K562 (cell line): ENCODE measurements around the gene OGDH. TPM values are rescaled to one million over a fixed set of nuclear protein-coding genes. Genes with fewer than 3 reads are reported as not detected.

Experiments
- ATAC-seq: fragments of 200-7000 bp; cut with Tn5 transposase; 3 replicates; pipeline ENCODE4 v1.9.1; 2020; ENCODE audit warnings: moderate library complexity
- BruUV-seq: library from RNA; stranded (reverse); fragments of 400-500 nt; replicated peaks from 2 replicates; lab custom pipeline; 2021; lab: Mats Ljungman, UMichigan
- CTCF ChIA-PET: fragments of 300-600 bp; formaldehyde crosslinking; extraction: SDS; loops from one replicate; lab custom pipeline; 2021; ENCODE audit warnings: low intra/inter-chr PET ratio; lab: Yijun Ruan, JAX
- POLR2A ChIA-PET: fragments of 300-600, 350-650 bp; sonication (Branson Sonifier 250); formaldehyde crosslinking; extraction: SDS; loops from one replicate; lab custom pipeline; 2021; ENCODE audit warnings: antibody characterized with exemption, inconsistent platforms; lab: Yijun Ruan, JAX
- DNase-seq, 4 experiments: peaks; one replicate each; pipeline versions ENCODE4 v3.0.0 to v3.0.0-alpha.2; 2011 to 2018; ENCODE audit warnings: low spot score in 3 of 4, mixed read lengths in 3 of 4; ENCODE audit errors: extremely low read depth in 1 of 4
- FAIRE-seq: peaks from 2 replicates; lab custom pipeline; 2011; peaks lifted over from hg19 to GRCh38; lab: Jason Lieb, UNC
- H2AFZ ChIP-seq: 2 replicates; pipeline ENCODE4 v1.6.0; 2011; ENCODE audit warnings: low read depth, low read length, control low read depth, inconsistent platforms
- H3K27ac ChIP-seq: fragments of 200-600 bp; 3 replicates; pipeline ENCODE4 v1.8.0; 2011; ENCODE audit warnings: low read depth, mild to moderate bottlenecking, control low read depth, inconsistent platforms, low read length, moderate library complexity, mixed read lengths; ENCODE audit errors: extremely low read depth
- H3K27me3 ChIP-seq, 2 experiments: fragments of 300-600 bp in 1 of 2; 2 replicates in 1 of 2; 3 replicates in 1 of 2; pipeline versions ENCODE4 v1.6.0 to v1.8.0; 2011; ENCODE audit warnings: inconsistent platforms in 2 of 2, low read length in 2 of 2, mild to moderate bottlenecking in 1 of 2, mixed read lengths in 1 of 2, moderate library complexity in 1 of 2; ENCODE audit not compliant: control insufficient read depth in 2 of 2, insufficient read depth in 2 of 2
- H3K36me3 ChIP-seq: fragments of 300-600 bp; 3 replicates; pipeline ENCODE4 v1.8.0; 2011; ENCODE audit warnings: mild to moderate bottlenecking, low read length, inconsistent platforms; ENCODE audit not compliant: control insufficient read depth, insufficient read depth
- H3K4me1 ChIP-seq, 2 experiments: fragments of 200-600 bp in 1 of 2; replicated peaks in 1 of 2; 2 replicates in 1 of 2; 3 replicates in 1 of 2; pipeline versions ENCODE4 v1.5.1 to v1.8.0; 2011; ENCODE audit warnings: inconsistent platforms in 2 of 2, low read length in 2 of 2, mild to moderate bottlenecking in 1 of 2, mixed read lengths in 1 of 2, moderate library complexity in 1 of 2; ENCODE audit not compliant: control insufficient read depth in 2 of 2, insufficient read depth in 2 of 2
- H3K4me2 ChIP-seq: 2 replicates; pipeline ENCODE4 v1.6.1; 2011; ENCODE audit warnings: low read length, control low read depth, inconsistent platforms, mixed read lengths; ENCODE audit not compliant: insufficient read depth
- H3K4me3 ChIP-seq: fragments of 200-600 bp; sonication (generic), shearing (Covaris generic); 2 replicates; pipeline ENCODE4 v1.5.1; 2016; ENCODE audit warnings: control low read depth, inconsistent platforms
- H3K79me2 ChIP-seq: fragments of 200-600 bp; 3 replicates; pipeline ENCODE4 v1.8.0; 2011; ENCODE audit warnings: low read length, inconsistent platforms; ENCODE audit not compliant: control insufficient read depth, insufficient read depth
- H3K9ac ChIP-seq, 2 experiments: 2 replicates each; pipeline versions ENCODE4 v1.6.0 to v1.6.1; 2011; ENCODE audit warnings: low read depth in 2 of 2, low read length in 2 of 2, control low read depth in 1 of 2, inconsistent platforms in 1 of 2, mild to moderate bottlenecking in 1 of 2, mixed read lengths in 1 of 2; ENCODE audit not compliant: insufficient read depth in 1 of 2
- H3K9me1 ChIP-seq: one replicate; pipeline ENCODE4 v1.6.0; 2011; ENCODE audit warnings: inconsistent platforms, mild to moderate bottlenecking, low read length, moderate library complexity; ENCODE audit not compliant: control insufficient read depth, insufficient read depth
- H3K9me3 ChIP-seq: replicated peaks from 2 replicates; pipeline ENCODE4 v1.5.1; 2011; ENCODE audit warnings: low read depth, low read length, inconsistent platforms; ENCODE audit not compliant: control insufficient read depth, insufficient read depth
- H4K20me1 ChIP-seq: replicated peaks from 2 replicates; pipeline ENCODE4 v1.6.1; 2011; ENCODE audit warnings: low read length, inconsistent platforms, mixed read lengths; ENCODE audit not compliant: control insufficient read depth, insufficient read depth
- BACH1 ChIP-seq: fragments of 200-800 bp; sonication (Bioruptor generic); IDR thresholded peaks from 2 replicates; pipeline ENCODE4 v1.6.1; 2016; ENCODE audit warnings: missing genetic modification characterization, missing compliant biosample characterization
- BRD9 ChIP-seq: fragments of 450-650 bp; IDR thresholded peaks from 2 replicates; pipeline ENCODE4 v1.6.1; 2018; ENCODE audit warnings: low read depth; ENCODE audit not compliant: partially characterized antibody
- CBFA2T3 ChIP-seq: fragments of 450-650 bp; IDR thresholded peaks from 2 replicates; pipeline ENCODE4 v1.6.1; 2017
- CTBP1 ChIP-seq: fragments of 450-650 bp; IDR thresholded peaks from 2 replicates; pipeline ENCODE4 v1.6.1; 2016; ENCODE audit warnings: borderline replicate concordance
- JUN ChIP-seq, 2 experiments: sonication (generic) in 1 of 2; formaldehyde crosslinking in 1 of 2; IDR thresholded peaks; 2 replicates each; pipeline versions ENCODE4 v1.6.1 to v1.8.0; 2012 to 2022; ENCODE audit warnings: borderline replicate concordance in 2 of 2, mild to moderate bottlenecking in 2 of 2, improper control_type of control experiment in 1 of 2, low read depth in 1 of 2, low read length in 1 of 2, missing genetic modification reagents in 1 of 2
- KDM2B ChIP-seq: fragments of 250-450 bp; sonication (Bioruptor Pico); IDR thresholded peaks from 2 replicates; pipeline ENCODE4 v1.8.0; 2021; ENCODE audit warnings: mild to moderate bottlenecking, moderate library complexity
- MEF2D ChIP-seq: conservative IDR thresholded peaks from 2 replicates; pipeline ENCODE4 v1.6.1; 2016; ENCODE audit warnings: low read depth, missing genetic modification characterization, missing compliant biosample characterization
- MXI1 ChIP-seq: IDR thresholded peaks from 2 replicates; pipeline ENCODE4 v1.6.1; 2011; ENCODE audit warnings: low read depth, mild to moderate bottlenecking, improper control_type of control experiment, low read length
- MYBL2 ChIP-seq, 2 experiments: fragments of 450-650 bp in 1 of 2; sonication (generic) in 1 of 2; formaldehyde crosslinking in 1 of 2; IDR thresholded peaks; 2 replicates each; pipeline versions ENCODE4 v1.6.1 to v1.8.1; 2017 to 2022; ENCODE audit warnings: borderline replicate concordance in 1 of 2, inconsistent platforms in 1 of 2, low read depth in 1 of 2, mild to moderate bottlenecking in 1 of 2, missing genetic modification reagents in 1 of 2, moderate library complexity in 1 of 2
- ZBTB26 ChIP-seq: fragments of 450-650 bp; formaldehyde crosslinking; IDR thresholded peaks from 2 replicates; pipeline ENCODE4 v1.4.0; 2022; ENCODE audit warnings: missing genetic modification characterization
- ZNF146 ChIP-seq: IDR thresholded peaks from one replicate; pipeline ENCODE4 v1.6.1; 2018; ENCODE audit warnings: missing compliant biosample characterization; ENCODE audit not compliant: unreplicated experiment
- ZNF282 ChIP-seq: sonication (generic); formaldehyde crosslinking; IDR thresholded peaks from 2 replicates; pipeline ENCODE4 v1.8.1; 2023; ENCODE audit warnings: missing genetic modification reagents
- WGBS: fragments of 100-300 bp; shearing (Covaris generic); methylation state at CpG from one replicate; pipeline ENCODE4 v1.1.6; 2016; ENCODE audit warnings: low coverage, mixed read lengths; ENCODE audit not compliant: insufficient coverage; ENCODE audit errors: missing lambda C conversion rate; 5-methylcytosine and 5-hydroxymethylcytosine counted together
- in situ Hi-C: fragments of 300-500 bp; cut with MboI; formaldehyde crosslinking; loops from 4 replicates; pipeline ENCODE4 v1.15.0; 2018; ENCODE audit warnings: inconsistent platforms, mixed read lengths
- intact Hi-C: fragments of 100-400 bp; cut with micrococcal nuclease; formaldehyde crosslinking; loops from 2 replicates; pipeline ENCODE4 v1.14.2; 2022
- polyA plus RNA-seq, 8 experiments: library from polyadenylated mRNA; depleted of rRNA in 4 of 8; stranded (reverse) in 5 of 8; unstranded in 3 of 8; fragments of >200 nt; fragmentation: Nextera tagmentation in 2 of 8; fragmentation: Illumina TruSeq in 1 of 8; extraction: Ambion mirVana in 2 of 8; extraction: Trizol in 1 of 8; gene quantifications; 2 replicates each; pipeline versions ENCODE4 v1.2.1 to v1.2.3, GENCODE V29; 2011 to 2014; ENCODE audit warnings: inconsistent platforms in 1 of 8, missing spikeins in 1 of 8
- total RNA-seq, 7 experiments: library from RNA; depleted of rRNA in 6 of 7; stranded (reverse); fragments of >200 nt in 6 of 7; fragmentation: Illumina TruSeq in 2 of 7; extraction: Trizol in 2 of 7; gene quantifications; 2 replicates each; pipeline versions ENCODE4 v1.2.1 to v1.2.3, GENCODE V29; 2011 to 2021; ENCODE audit warnings: low replicate concordance in 1 of 7
- TF ChIP-seq, protein P1 (sequence below): sonication (generic); formaldehyde crosslinking; IDR thresholded peaks from 2 replicates; pipeline ENCODE4 v1.8.1; 2022; ENCODE audit warnings: missing genetic modification reagents

The OGDH gene
- total and polyA plus RNA-seq, 9 of the 15 experiments (the other 6 are each of a cell fraction or from before 2014, with no cell fraction given), result 3.1 to 80.3 (median 23.5) TPM

DNA sequence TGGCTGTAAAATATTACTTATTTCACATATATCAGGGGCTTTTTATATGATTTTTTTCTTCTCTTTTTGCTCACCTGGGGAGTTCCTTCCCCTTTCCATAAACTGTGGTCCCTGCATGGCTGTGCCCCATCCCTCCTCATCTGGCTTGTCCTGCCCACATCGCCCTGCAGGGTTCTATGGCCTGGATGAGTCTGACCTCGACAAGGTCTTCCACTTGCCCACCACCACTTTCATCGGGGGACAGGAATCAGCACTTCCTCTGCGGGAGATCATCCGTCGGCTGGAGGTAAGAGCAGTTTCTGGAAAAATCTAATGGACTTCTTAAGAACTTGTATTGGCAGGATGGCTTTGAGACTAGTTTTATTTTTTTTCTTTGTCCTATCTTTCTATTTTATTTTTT is 60.1 kb downstream of the OGDH start:
- TF ChIP-seq, protein P1, sequence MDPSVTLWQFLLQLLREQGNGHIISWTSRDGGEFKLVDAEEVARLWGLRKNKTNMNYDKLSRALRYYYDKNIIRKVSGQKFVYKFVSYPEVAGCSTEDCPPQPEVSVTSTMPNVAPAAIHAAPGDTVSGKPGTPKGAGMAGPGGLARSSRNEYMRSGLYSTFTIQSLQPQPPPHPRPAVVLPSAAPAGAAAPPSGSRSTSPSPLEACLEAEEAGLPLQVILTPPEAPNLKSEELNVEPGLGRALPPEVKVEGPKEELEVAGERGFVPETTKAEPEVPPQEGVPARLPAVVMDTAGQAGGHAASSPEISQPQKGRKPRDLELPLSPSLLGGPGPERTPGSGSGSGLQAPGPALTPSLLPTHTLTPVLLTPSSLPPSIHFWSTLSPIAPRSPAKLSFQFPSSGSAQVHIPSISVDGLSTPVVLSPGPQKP (CRISPR knock-in tag), result no peak
- TF ChIP-seq MYBL2 (IDR thresholded peaks at IDR 0.05; ENCODE audit: low read depth), result no peak
- no peak for TF ChIP-seq MYBL2 (CRISPR knock-in tag; IDR thresholded peaks at IDR 0.05; ENCODE audit: borderline replicate concordance)
- TF ChIP-seq CBFA2T3, result no peak
- TF ChIP-seq KDM2B (CRISPR knock-in tag), result no peak
- TF ChIP-seq BACH1 (tag), result no peak
- no peak for TF ChIP-seq BRD9
- TF ChIP-seq ZNF146 (CRISPR knock-in tag), result no peak
- TF ChIP-seq MXI1, result no peak
- TF ChIP-seq ZNF282 (CRISPR knock-in tag), result no peak
- no peak for TF ChIP-seq MEF2D (tag)
- no peak for TF ChIP-seq ZBTB26
- no peak for TF ChIP-seq JUN (IDR thresholded peaks at IDR 0.05; ENCODE audit: borderline replicate concordance, low read depth, low read length)
- no peak for TF ChIP-seq JUN (CRISPR knock-in tag; IDR thresholded peaks at IDR 0.05; ENCODE audit: borderline replicate concordance)
- TF ChIP-seq CTBP1, result no peak
- no TSS peak for BruUV-seq
- no peaks in the 10 kb centered on the region for H3K9me1 ChIP-seq
- no peaks in the 10 kb centered on the region for H4K20me1 ChIP-seq
- no peak for ATAC-seq
- CTCF ChIA-PET, result no interaction called here
- H3K4me2 ChIP-seq, result no peak overlapping the region
- POLR2A ChIA-PET, result no interaction called here
- in situ Hi-C loops, result no loop called here
- H3K27ac ChIP-seq, result no peak overlapping the region
- H3K27me3 ChIP-seq, result no peaks in the 10 kb centered on the region
- no peaks in the 10 kb centered on the region for H3K9me3 ChIP-seq
- H2AFZ ChIP-seq, result no peak overlapping the region
- intact Hi-C loops, result no loop called here
- no peaks in the 10 kb centered on the region for H3K4me1 ChIP-seq
- DNase-seq, result no peak
- no peak for FAIRE-seq
- no peaks in the 10 kb centered on the region for H3K79me2 ChIP-seq
- H3K9ac ChIP-seq, result no peak overlapping the region
- peaks cover 56% of the 10 kb centered on the region; the same call in 2 of the 3 replicates for H3K36me3 ChIP-seq
- 93% methylated on average over 6 of the region's 6 CpGs for WGBS
- no peak overlapping the region for H3K4me3 ChIP-seq
